Naive thymus-derived CD4-positive, alpha-beta T cell (primary cell): Measurements from ENCODE around the gene VPS26C. TPM values are rescaled to one million over a fixed set of nuclear protein-coding genes. Genes with fewer than 3 reads are reported as not detected.
A peak's percentile ranks its signal among the peaks of the same experiment; 100 is the strongest.

Source experiments
- ATAC-seq: fragments of 150-1000 bp; cut with Tn5 transposase; 2 replicates; pipeline ENCODE4 v1.10.0; 2021; ENCODE audit warnings: mild to moderate bottlenecking, moderate library complexity
- CTCF ChIA-PET: fragments of 350-600 bp; sonication (Branson Sonifier 250); formaldehyde crosslinking; loops from one replicate; lab custom pipeline; 2021; ENCODE audit warnings: antibody characterized with exemption; lab: Charles Lee
- POLR2A ChIA-PET: fragments of 350-600 bp; sonication (Branson Sonifier 250); formaldehyde crosslinking; loops from one replicate; lab custom pipeline; 2021; ENCODE audit warnings: antibody characterized with exemption, inconsistent platforms; lab: Charles Lee
- DNase-seq, 9 donors: peaks; one replicate each; pipeline versions ENCODE4 v3.0.0 to v3.0.0-alpha.2; 2020 to 2022; ENCODE audit warnings: mixed read lengths in 1 of 9
- H3K27ac ChIP-seq: one replicate; pipeline ENCODE4 v1.7.0; 2013; ENCODE audit warnings: mild to moderate bottlenecking, low read depth, low read length, moderate library complexity
- H3K27me3 ChIP-seq, 2 donors: one replicate each; pipeline ENCODE4 v1.7.0; 2013; ENCODE audit warnings: low read length in 2 of 2, mild to moderate bottlenecking in 2 of 2, moderate library complexity in 2 of 2; ENCODE audit not compliant: control insufficient read depth in 2 of 2, insufficient read depth in 2 of 2
- H3K36me3 ChIP-seq, 3 experiments: 1 replicate in 2 of 3; 2 replicates in 1 of 3; pipeline ENCODE4 v1.7.0; 2013; ENCODE audit warnings: low read length in 3 of 3, mild to moderate bottlenecking in 3 of 3, moderate library complexity in 1 of 3; ENCODE audit not compliant: insufficient read depth in 3 of 3, control insufficient read depth in 2 of 3
- H3K4me1 ChIP-seq, 2 donors: one replicate each; pipeline ENCODE4 v1.7.0; 2013; ENCODE audit warnings: low read length in 2 of 2, mild to moderate bottlenecking in 2 of 2, moderate library complexity in 1 of 2; ENCODE audit not compliant: control insufficient read depth in 2 of 2, insufficient read depth in 2 of 2
- H3K4me3 ChIP-seq: 2 replicates; pipeline ENCODE4 v1.7.0; 2013; ENCODE audit warnings: mild to moderate bottlenecking, low read length
- H3K9me3 ChIP-seq, 3 experiments: 1 replicate in 2 of 3; 2 replicates in 1 of 3; pipeline ENCODE4 v1.7.0; 2013; ENCODE audit warnings: low read length in 3 of 3; ENCODE audit not compliant: control insufficient read depth in 2 of 3
- H3K27ac Mint-ChIP-seq, 9 donors: one replicate each; pipeline ENCODE4 v1.8.0; 2020 to 2022; ENCODE audit warnings: mixed read lengths in 9 of 9, mild to moderate bottlenecking in 8 of 9, moderate library complexity in 5 of 9, inconsistent platforms in 2 of 9
- H3K27me3 Mint-ChIP-seq, 5 donors: one replicate each; pipeline ENCODE4 v1.8.0; 2021 to 2022; ENCODE audit warnings: mixed read lengths in 5 of 5, mild to moderate bottlenecking in 1 of 5
- H3K36me3 Mint-ChIP-seq, 5 donors: one replicate each; pipeline ENCODE4 v1.8.0; 2020 to 2022; ENCODE audit warnings: mixed read lengths in 5 of 5, mild to moderate bottlenecking in 3 of 5, inconsistent platforms in 1 of 5
- H3K4me1 Mint-ChIP-seq, 7 donors: one replicate each; pipeline ENCODE4 v1.8.0; 2020 to 2022; ENCODE audit warnings: mixed read lengths in 7 of 7, mild to moderate bottlenecking in 3 of 7, inconsistent platforms in 1 of 7
- H3K4me3 Mint-ChIP-seq, 10 donors: one replicate each; pipeline ENCODE4 v1.8.0; 2020 to 2022; ENCODE audit warnings: mild to moderate bottlenecking in 10 of 10, mixed read lengths in 10 of 10, moderate library complexity in 6 of 10, inconsistent platforms in 2 of 10
- H3K9me3 Mint-ChIP-seq, 11 donors: one replicate each; pipeline ENCODE4 v1.8.0; 2020 to 2022; ENCODE audit warnings: mixed read lengths in 11 of 11, mild to moderate bottlenecking in 4 of 11, inconsistent platforms in 1 of 11, moderate library complexity in 1 of 11
- intact Hi-C, 2 donors: fragments of 100-400 bp; cut with micrococcal nuclease; formaldehyde crosslinking; loops; one replicate each; pipeline ENCODE4 v1.15.1; 2023
- polyA plus RNA-seq, 2 donors: library from polyadenylated mRNA; unstranded; fragments of 300-500 nt; fragmentation: Illumina TruSeq; gene quantifications; one replicate each; pipeline ENCODE4 v1.2.3, GENCODE V29; 2021
- total RNA-seq, 6 experiments: library from RNA in 5 of 6; stranded (reverse) in 5 of 6; gene quantifications; 1 replicate in 5 of 6; 2 replicates in 1 of 6; pipeline ENCODE4 v1.2.3 and lab custom pipeline; 2021 to 2026

Gene VPS26C
- total and polyA plus RNA-seq, 7 experiments from 2014 or later = 46.8 to 83.5 (median 77.7) TPM

DNA sequence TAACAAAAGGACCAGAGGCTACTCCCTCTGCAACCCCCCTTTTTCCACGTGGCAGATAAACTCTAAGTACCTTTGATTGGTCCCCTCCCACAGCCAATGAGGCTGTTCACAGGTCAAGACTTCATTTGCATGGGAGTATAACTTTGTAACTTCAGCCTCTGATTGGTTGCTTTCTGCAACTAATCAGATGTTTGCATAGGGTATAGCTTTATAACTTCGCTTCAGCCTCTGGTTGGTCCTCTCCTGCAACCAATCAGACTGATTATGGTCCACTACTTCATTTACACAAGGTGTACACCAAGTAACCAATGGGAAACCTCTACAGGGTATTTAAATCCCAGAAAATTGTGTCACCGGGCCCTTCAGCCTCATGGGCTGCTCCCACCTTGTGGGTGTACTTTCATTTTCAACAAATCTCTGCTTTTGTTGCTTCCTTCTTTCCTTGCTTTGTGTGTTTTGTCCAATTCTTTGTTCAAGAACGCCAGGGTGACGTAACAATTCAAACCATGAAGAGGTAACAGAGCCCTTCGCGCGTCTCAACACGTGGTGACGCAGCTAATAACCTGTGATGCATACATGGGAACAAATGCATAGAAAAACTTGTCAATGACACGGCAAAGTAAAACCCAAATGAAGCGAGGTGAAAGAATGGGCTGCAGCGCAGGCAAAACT is 47.2 kb downstream of the VPS26C start:
- ChIA-PET CTCF (interaction anchor here (0.6 kb wide), 1 partner anchor 100 kb away, joined by 3 read pairs; no protein-coding TSS in a partner anchor), POLR2A (interaction anchor here (1.1 to 2.6 kb wide), 4 partner anchors 43 to 344 kb away, joined by 3 to 12 read pairs (median 4); partner anchors contain the start of gene VPS26C)
- Histone ChIP-seq H3K4me1 (peaks cover 14 to 21% of the 10 kb centered on the region in 2 donors), H3K27ac (peak overlapping the region; percentile 81), H3K27me3 (no peaks in the 10 kb centered on the region), H3K36me3 (peaks cover 0 to 8% (median 0%) of the 10 kb centered on the region in 3 experiments), H3K9me3 (no peaks in the 10 kb centered on the region), H3K4me3 (peak overlapping the region; percentile 83)
- Mint-ChIP-seq H3K4me1 (peaks cover 11 to 53% (median 44%) of the 10 kb centered on the region in 7 donors), H3K4me3 (peak overlapping the region; percentile 85 to 95 (median 92)), H3K9me3 (peaks cover 0 to 4% (median 0%) of the 10 kb centered on the region in 11 donors), H3K27ac (peak overlapping the region; percentile 85 to 95 (median 91)), H3K36me3 (peaks cover 0 to 35% (median 5%) of the 10 kb centered on the region in 5 donors), H3K27me3 (no peaks in the 10 kb centered on the region)
- intact Hi-C loops = loop anchor here (1.0 to 5.0 kb wide), 7 partner anchors 13 to 907 kb away; partner anchors contain the start of gene DYRK1A (in 1 of the 2)
- ATAC-seq (peak; percentile 17), DNase-seq (peak in 5 of 9 donors; percentile 35 to 56 (median 41))

GRCh38 chr21:37214952-37215351 is 52.2 kb downstream of the VPS26C start:
- Mint-ChIP-seq H3K27ac (no peak overlapping the region), H3K4me3 (no peak overlapping the region), H3K27me3 (peaks cover 0 to 7% (median 0%) of the 10 kb centered on the region in 5 donors), H3K36me3 (peaks cover 0 to 8% (median 0%) of the 10 kb centered on the region in 5 donors), H3K9me3 (peaks cover 0 to 8% (median 0%) of the 10 kb centered on the region in 11 donors), H3K4me1 (peaks cover 1 to 11% (median 6%) of the 10 kb centered on the region in 7 donors)
- Histone ChIP-seq H3K36me3 (no peaks in the 10 kb centered on the region), H3K4me1 (peaks cover 5% of the 10 kb centered on the region in 2 donors), H3K4me3 (no peak overlapping the region), H3K27me3 (no peaks in the 10 kb centered on the region), H3K27ac (no peak overlapping the region), H3K9me3 (no peaks in the 10 kb centered on the region)
- CTCF ChIA-PET = no interaction called here
- POLR2A ChIA-PET = no interaction called here
- intact Hi-C loops = no loop called here
- DNase-seq (no peak), ATAC-seq (no peak)

- H3K4me3 Mint-ChIP-seq = no peak overlapping the region
- peaks cover 10 to 19% (median 15%) of the 10 kb centered on the region in 7 donors for H3K4me1 Mint-ChIP-seq
- intact Hi-C loops = no loop called here
- H3K27ac Mint-ChIP-seq = no peak overlapping the region
- no peak overlapping the region for H3K27ac ChIP-seq
- DNase-seq (no peak), ATAC-seq (no peak)
- H3K36me3 Mint-ChIP-seq = peaks cover 0 to 8% (median 0%) of the 10 kb centered on the region in 5 donors
- ChIA-PET CTCF (no interaction called here), POLR2A (interaction anchor here (1.0 kb wide), 1 partner anchor 44 kb away, joined by 4 read pairs; no protein-coding TSS in a partner anchor)
- no peaks in the 10 kb centered on the region for H3K4me1 ChIP-seq
- peaks cover 0 to 7% (median 3%) of the 10 kb centered on the region in 5 donors for H3K27me3 Mint-ChIP-seq
- no peak overlapping the region for H3K4me3 ChIP-seq
- H3K9me3 ChIP-seq = no peaks in the 10 kb centered on the region
- peaks cover 0 to 8% (median 0%) of the 10 kb centered on the region in 11 donors for H3K9me3 Mint-ChIP-seq
- H3K27me3 ChIP-seq = no peaks in the 10 kb centered on the region
- no peaks in the 10 kb centered on the region for H3K36me3 ChIP-seq
These were observed 56.3 kb downstream of the VPS26C start for GRCh38 chr21:37210799-37211198.

DNA sequence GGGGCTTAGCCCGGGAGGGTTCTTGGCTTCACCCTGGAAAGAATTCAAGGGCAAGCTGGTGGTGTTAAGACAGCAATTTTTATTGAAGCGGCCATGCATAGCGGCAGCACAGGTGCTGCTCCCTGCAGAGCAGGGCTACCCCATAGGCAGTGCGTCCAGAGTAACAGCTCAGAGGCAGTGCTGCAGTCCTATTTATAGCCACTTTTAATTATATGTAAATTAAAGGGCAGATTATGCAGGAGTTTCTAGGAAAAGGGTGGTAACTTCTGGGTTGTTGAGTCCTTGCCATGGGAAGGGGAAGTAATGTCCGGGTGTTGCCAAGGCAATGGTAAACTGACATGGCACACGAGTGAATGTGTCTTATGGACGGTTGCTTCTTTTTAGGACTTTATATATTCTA is 57.0 kb downstream of the VPS26C start:
- Histone ChIP-seq H3K36me3 (no peaks in the 10 kb centered on the region), H3K4me3 (no peak overlapping the region), H3K27me3 (no peaks in the 10 kb centered on the region), H3K4me1 (no peaks in the 10 kb centered on the region), H3K27ac (no peak overlapping the region), H3K9me3 (no peaks in the 10 kb centered on the region)
- Mint-ChIP-seq H3K4me1 (peaks cover 10 to 19% (median 15%) of the 10 kb centered on the region in 7 donors), H3K9me3 (peaks cover 0 to 8% (median 0%) of the 10 kb centered on the region in 11 donors), H3K27ac (no peak overlapping the region), H3K36me3 (peaks cover 0 to 8% (median 0%) of the 10 kb centered on the region in 5 donors), H3K27me3 (peaks cover 0 to 7% (median 3%) of the 10 kb centered on the region in 5 donors), H3K4me3 (no peak overlapping the region)
- DNase-seq = no peak
- intact Hi-C loops = no loop called here
- CTCF ChIA-PET = no interaction called here
- POLR2A ChIA-PET = no interaction called here
- ATAC-seq = peak; percentile 39

DNA sequence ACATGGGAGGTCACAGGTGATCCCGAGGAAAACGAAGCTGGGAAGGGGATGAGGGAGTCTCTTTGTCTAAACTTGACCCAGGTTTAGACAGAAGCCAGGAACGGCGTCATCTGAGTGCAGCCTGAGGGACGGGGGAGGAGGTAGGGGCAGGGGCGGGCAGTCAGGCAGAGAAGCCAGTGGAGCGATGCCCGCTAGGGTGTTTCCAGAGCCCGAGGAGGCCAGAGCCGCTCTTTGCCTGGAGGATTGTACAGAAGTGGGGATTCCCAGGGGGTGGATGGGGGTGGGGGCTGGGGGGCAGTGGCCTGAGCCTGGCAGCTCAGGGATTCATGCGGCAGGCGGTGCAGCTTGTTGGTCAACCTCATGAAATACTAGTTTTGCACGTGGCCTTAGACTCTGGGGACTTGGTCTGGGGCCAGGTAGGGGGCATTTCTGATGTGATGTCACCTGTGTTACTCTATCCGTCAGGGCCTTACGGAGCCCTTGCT is 58.4 kb downstream of the VPS26C start:
- no peaks in the 10 kb centered on the region for H3K9me3 ChIP-seq
- H3K27me3 ChIP-seq = no peaks in the 10 kb centered on the region
- CTCF ChIA-PET = no interaction called here
- POLR2A ChIA-PET = no interaction called here
- intact Hi-C loops = no loop called here
- Mint-ChIP-seq H3K27ac (peak overlapping the region in 2 of 9 donors; percentile 0 to 35), H3K36me3 (peaks cover 0 to 11% (median 7%) of the 10 kb centered on the region in 5 donors), H3K4me3 (peak overlapping the region in 3 of 10 donors; percentile 34 to 77 (median 68)), H3K4me1 (peaks cover 10 to 19% (median 15%) of the 10 kb centered on the region in 7 donors), H3K9me3 (peaks cover 0 to 8% (median 0%) of the 10 kb centered on the region in 11 donors), H3K27me3 (peaks cover 0 to 7% (median 3%) of the 10 kb centered on the region in 5 donors)
- ATAC-seq (no peak), DNase-seq (no peak)
- H3K36me3 ChIP-seq = no peaks in the 10 kb centered on the region
- no peaks in the 10 kb centered on the region for H3K4me1 ChIP-seq
- no peak overlapping the region for H3K4me3 ChIP-seq
- H3K27ac ChIP-seq = no peak overlapping the region

GRCh38 chr21:37208056-37208721 is 58.9 kb downstream of the VPS26C start:
- Mint-ChIP-seq H3K9me3 (peaks cover 0 to 8% (median 0%) of the 10 kb centered on the region in 11 donors), H3K4me1 (peaks cover 10 to 19% (median 15%) of the 10 kb centered on the region in 7 donors), H3K27me3 (peaks cover 0 to 7% (median 3%) of the 10 kb centered on the region in 5 donors), H3K4me3 (peak overlapping the region in 8 of 10 donors; percentile 3 to 77 (median 44)), H3K27ac (peak overlapping the region in 5 of 9 donors; percentile 0 to 78 (median 35)), H3K36me3 (peaks cover 0 to 14% (median 9%) of the 10 kb centered on the region in 5 donors)
- Histone ChIP-seq H3K27me3 (no peaks in the 10 kb centered on the region), H3K27ac (no peak overlapping the region), H3K9me3 (no peaks in the 10 kb centered on the region), H3K4me1 (no peaks in the 10 kb centered on the region), H3K36me3 (peaks cover 0 to 2% (median 0%) of the 10 kb centered on the region in 3 experiments), H3K4me3 (no peak overlapping the region)
- POLR2A ChIA-PET = interaction anchor here (0.5 kb wide), 1 partner anchor 44 kb away, joined by 3 read pairs; no protein-coding TSS in a partner anchor
- ATAC-seq = peak; percentile 86
- peak in 1 of 9 donors; percentile 34 for DNase-seq
- intact Hi-C loops = no loop called here
- CTCF ChIA-PET = no interaction called here
